Measurements from ENCODE around the gene PIEZO1.
A peak's percentile ranks its signal among the peaks of the same experiment; 100 is the strongest.
"Not testable (repeated sequence)": the region's sequence is repeated elsewhere in the genome, so short reads cannot be mapped to it uniquely, and the experiment has no call there.

Gene PIEZO1

GRCh38 chr16:88685156-88686061 lies 99.6 kb downstream of the PIEZO1 start:
- H3K4me3 ChIP-seq (ENCODE audit: low read depth, low read length) = peak overlapping the region; percentile 55
- no peak for DNase-seq (ENCODE audit: low read depth)

GRCh38 chr16:88684569-88685155 lies 100.4 kb downstream of the PIEZO1 start:
- no peak overlapping the region for H3K4me3 ChIP-seq (ENCODE audit: low read depth, low read length)
- no peak for DNase-seq (ENCODE audit: low read depth)

GRCh38 chr16:88681709-88682451 lies 103.1 kb downstream of the PIEZO1 start:
- H3K4me3 ChIP-seq (ENCODE audit: low read depth, low read length) = no peak overlapping the region

GRCh38 chr16:88681084-88681680 lies 103.8 kb downstream of the PIEZO1 start:
- DNase-seq (ENCODE audit: low read depth) = no peak
- no peak overlapping the region for H3K4me3 ChIP-seq (ENCODE audit: low read depth, low read length)

More at GRCh38 chr16:88681709-88682451, 103.1 kb downstream of the PIEZO1 start:
- no peak for DNase-seq (ENCODE audit: low read depth)

GRCh38 chr16:88680554-88681083 lies 104.4 kb downstream of the PIEZO1 start:
- DNase-seq (ENCODE audit: low read depth) = no peak
- H3K4me3 ChIP-seq (ENCODE audit: low read depth, low read length) = no peak overlapping the region

GRCh38 chr16:88678224-88678979 lies 106.6 kb downstream of the PIEZO1 start:
- no peak for DNase-seq (ENCODE audit: low read depth)
- H3K4me3 ChIP-seq (ENCODE audit: low read depth, low read length) = no peak overlapping the region

- no peak for DNase-seq (ENCODE audit: low read depth)
- H3K4me3 ChIP-seq (ENCODE audit: low read depth, low read length) = no peak overlapping the region
These were observed 107.3 kb downstream of the PIEZO1 start for GRCh38 chr16:88677721-88678120.

- DNase-seq (ENCODE audit: low read depth) = no peak
These were observed 108.3 kb downstream of the PIEZO1 start for GRCh38 chr16:88676502-88677242.

GRCh38 chr16:88673716-88674379 lies 111.2 kb downstream of the PIEZO1 start:
- no peak overlapping the region for H3K4me3 ChIP-seq (ENCODE audit: low read depth, low read length)
- DNase-seq (ENCODE audit: low read depth) = no peak

More at GRCh38 chr16:88676502-88677242, 108.3 kb downstream of the PIEZO1 start:
- H3K4me3 ChIP-seq (ENCODE audit: low read depth, low read length) = no peak overlapping the region

GRCh38 chr16:88672776-88673175 lies 112.2 kb downstream of the PIEZO1 start:
- no peak for DNase-seq (ENCODE audit: low read depth)

GRCh38 chr16:88671806-88672205 lies 113.2 kb downstream of the PIEZO1 start:
- no peak overlapping the region for H3K4me3 ChIP-seq (ENCODE audit: low read depth, low read length)
- DNase-seq (ENCODE audit: low read depth) = no peak

More at GRCh38 chr16:88672776-88673175, 112.2 kb downstream of the PIEZO1 start:
- no peak overlapping the region for H3K4me3 ChIP-seq (ENCODE audit: low read depth, low read length)

GRCh38 chr16:88669980-88670379 lies 115.0 kb downstream of the PIEZO1 start:
- no peak overlapping the region for H3K4me3 ChIP-seq (ENCODE audit: low read depth, low read length)
- DNase-seq (ENCODE audit: low read depth) = no peak

- DNase-seq (ENCODE audit: low read depth); H3K4me3 ChIP-seq (ENCODE audit: low read depth, low read length): not testable (repeated sequence)
These were observed 115.5 kb downstream of the PIEZO1 start for GRCh38 chr16:88669493-88669892.

- no peak overlapping the region for H3K4me3 ChIP-seq (ENCODE audit: low read depth, low read length)
- no peak for DNase-seq (ENCODE audit: low read depth)
These were observed 117.6 kb downstream of the PIEZO1 start for GRCh38 chr16:88667461-88667860.

- no peak for DNase-seq (ENCODE audit: low read depth)
- no peak overlapping the region for H3K4me3 ChIP-seq (ENCODE audit: low read depth, low read length)
These were observed 119.5 kb downstream of the PIEZO1 start for GRCh38 chr16:88665570-88665969.
